Sigmoid colon (tissue), 7 donors: ENCODE data around the gene RGS7. TPM values are rescaled to one million over a fixed set of nuclear protein-coding genes. Genes with fewer than 3 reads are reported as not detected.
"Not testable (repeated sequence)": the region's sequence is repeated elsewhere in the genome, so short reads cannot be mapped to it uniquely, and the experiment has no call there.

Experiments
- DNase-seq: peaks from one replicate; pipeline ENCODE4 v3.0.0-alpha.2; 2019
- H3K27ac ChIP-seq, 4 donors: fragments of 200-600 bp; sonication (generic); one replicate each; pipeline ENCODE4 v1.5.1; 2016 to 2019; ENCODE audit warnings: mild to moderate bottlenecking in 1 of 4
- H3K27me3 ChIP-seq, 3 donors: fragments of 200-600 bp; sonication (generic); one replicate each; pipeline ENCODE4 v1.5.1; 2019; ENCODE audit warnings: mild to moderate bottlenecking in 1 of 3
- H3K36me3 ChIP-seq, 4 donors: fragments of 200-600 bp; sonication (generic); one replicate each; pipeline ENCODE4 v1.5.1; 2016 to 2019
- H3K4me1 ChIP-seq, 4 donors: fragments of 200-600 bp; sonication (generic); one replicate each; pipeline ENCODE4 v1.5.1; 2017 to 2019
- H3K4me3 ChIP-seq, 4 donors: fragments of 200-600 bp; sonication (generic); one replicate each; pipeline ENCODE4 v1.5.1; 2017 to 2019; ENCODE audit warnings: mild to moderate bottlenecking in 2 of 4, moderate library complexity in 1 of 4
- H3K9me3 ChIP-seq, 4 donors: fragments of 200-600 bp in 3 of 4; sonication (generic) in 3 of 4; one replicate each; pipeline versions ENCODE4 v1.5.1 to v1.6.1; 2013 to 2019
- CTCF ChIP-seq, 4 experiments: fragments of 450-650 bp in 3 of 4; fragments of 200-600 bp in 1 of 4; IDR thresholded peaks; one replicate each; pipeline ENCODE4 v1.5.1; 2016 to 2019; ENCODE audit warnings: antibody characterized with exemption in 4 of 4, mild to moderate bottlenecking in 3 of 4, moderate library complexity in 2 of 4
- EP300 ChIP-seq, 4 donors: sonication (generic); formaldehyde crosslinking; IDR thresholded peaks; one replicate each; pipeline ENCODE4 v1.6.1; 2017; ENCODE audit warnings: antibody characterized with exemption in 4 of 4
- POLR2A ChIP-seq, 2 donors: fragments of 450-650 bp; IDR thresholded peaks; one replicate each; pipeline ENCODE4 v1.6.1; 2016; ENCODE audit warnings: antibody characterized with exemption in 2 of 2, mild to moderate bottlenecking in 2 of 2, moderate library complexity in 2 of 2
- POLR2AphosphoS5 ChIP-seq, 4 donors: sonication (generic); formaldehyde crosslinking; IDR thresholded peaks; one replicate each; pipeline ENCODE4 v1.6.1; 2017; ENCODE audit warnings: antibody characterized with exemption in 4 of 4
- WGBS, 2 donors: extraction: QIAGEN DNeasy Blood & Tissue Kit; methylation state at CpG; one replicate each; pipeline ENCODE4 v1.1.7; 2013; 5-methylcytosine and 5-hydroxymethylcytosine counted together
- intact Hi-C: fragments of 100-400 bp; cut with DNase I; formaldehyde crosslinking; loops from one replicate; pipeline ENCODE4 v1.15.1; 2023
- polyA plus RNA-seq, 3 donors: library from polyadenylated mRNA; stranded (reverse); fragments of 200-250 nt; gene quantifications; one replicate each; pipeline ENCODE4 v1.2.3, GENCODE V29; 2013
- total RNA-seq, 4 donors: library from RNA; depleted of rRNA; stranded (reverse); fragments of >200 nt; gene quantifications; one replicate each; pipeline ENCODE4 v1.1.0, GENCODE V29; 2016
- donor health status: healthy with polysubstance abuse.
- donor health status: Bipolar disorder and iron deficiency.
- donor health status: healthy.

Gene RGS7
- total and polyA plus RNA-seq, 7 donors, result 0.10 to 1.8 (median 0.33) TPM; not detected in 4

GRCh38 chr1:241308011-241308410, 49.0 kb downstream of the RGS7 start:
- no peak overlapping the region for H3K4me3 ChIP-seq
- H3K36me3 ChIP-seq, result no peaks in the 10 kb centered on the region
- peaks cover 0 to 7% (median 1%) of the 10 kb centered on the region in 4 donors for H3K9me3 ChIP-seq
- TF ChIP-seq POLR2AphosphoS5 (IDR thresholded peaks at IDR 0.05) (no peak), POLR2A (IDR thresholded peaks at IDR 0.05) (no peak), EP300 (IDR thresholded peaks at IDR 0.05) (no peak), CTCF (IDR thresholded peaks at IDR 0.05) (no peak)
- no peak for DNase-seq
- H3K4me1 ChIP-seq, result no peaks in the 10 kb centered on the region
- WGBS, 2 donors, result 84 to 92% methylated on average over 3 of the region's 3 CpGs
- intact Hi-C loops, result no loop called here
- no peaks in the 10 kb centered on the region for H3K27me3 ChIP-seq
- H3K27ac ChIP-seq, result no peak overlapping the region

GRCh38 chr1:241306125-241306790, 50.7 kb downstream of the RGS7 start:
- Histone ChIP-seq H3K9me3 (peaks cover 0 to 9% (median 1%) of the 10 kb centered on the region in 4 donors), H3K27ac (no peak overlapping the region), H3K4me1 (no peaks in the 10 kb centered on the region), H3K27me3 (no peaks in the 10 kb centered on the region), H3K36me3 (no peaks in the 10 kb centered on the region), H3K4me3 (no peak overlapping the region)
- no peak for DNase-seq
- intact Hi-C loops, result no loop called here
- TF ChIP-seq POLR2A (IDR thresholded peaks at IDR 0.05) (no peak), POLR2AphosphoS5 (IDR thresholded peaks at IDR 0.05) (no peak), EP300 (IDR thresholded peaks at IDR 0.05) (no peak), CTCF (IDR thresholded peaks at IDR 0.05) (no peak)
- WGBS, 2 donors, result 90 to 92% methylated on average over 12 of the region's 12 CpGs

- 91 to 92% methylated on average over 11 of the region's 11 CpGs for WGBS, 2 donors
- H3K36me3 ChIP-seq, H3K27me3 ChIP-seq, intact Hi-C loops, H3K9me3 ChIP-seq, H3K4me1 ChIP-seq, DNase-seq, H3K27ac ChIP-seq, H3K4me3 ChIP-seq: not testable (repeated sequence)
These were observed 55.0 kb downstream of the RGS7 start for GRCh38 chr1:241302024-241302423.

- no peak for DNase-seq
- Histone ChIP-seq H3K9me3 (peaks cover 0 to 7% (median 0%) of the 10 kb centered on the region in 4 donors), H3K27me3 (no peaks in the 10 kb centered on the region), H3K27ac (no peak overlapping the region), H3K36me3 (no peaks in the 10 kb centered on the region), H3K4me3 (no peak overlapping the region), H3K4me1 (no peaks in the 10 kb centered on the region)
- WGBS, 2 donors, result 75 to 78% methylated on average over 2 of the region's 2 CpGs
- intact Hi-C loops, result no loop called here
- no peak for TF ChIP-seq POLR2AphosphoS5 (IDR thresholded peaks at IDR 0.05)
- no peak for TF ChIP-seq POLR2A (IDR thresholded peaks at IDR 0.05)
- TF ChIP-seq CTCF (IDR thresholded peaks at IDR 0.05), result no peak
- TF ChIP-seq EP300 (IDR thresholded peaks at IDR 0.05), result no peak
These were observed 57.7 kb downstream of the RGS7 start for GRCh38 chr1:241299347-241299746.

GRCh38 chr1:241292973-241293372, 64.0 kb downstream of the RGS7 start:
- Histone ChIP-seq H3K27ac (no peak overlapping the region), H3K36me3 (no peaks in the 10 kb centered on the region)
- intact Hi-C loops, result no loop called here

GRCh38 chr1:241291548-241291947, 65.5 kb downstream of the RGS7 start:
- H3K4me3 ChIP-seq, H3K27me3 ChIP-seq, H3K27ac ChIP-seq, H3K36me3 ChIP-seq, DNase-seq, H3K9me3 ChIP-seq, H3K4me1 ChIP-seq, intact Hi-C loops: not testable (repeated sequence)
- 87 to 93% methylated on average over 8 of the region's 8 CpGs for WGBS, 2 donors

More at GRCh38 chr1:241292973-241293372, 64.0 kb downstream of the RGS7 start:
- Histone ChIP-seq H3K9me3 (no peaks in the 10 kb centered on the region), H3K27me3 (no peaks in the 10 kb centered on the region), H3K4me3 (no peak overlapping the region), H3K4me1 (no peaks in the 10 kb centered on the region)
- no peak for TF ChIP-seq POLR2A (IDR thresholded peaks at IDR 0.05)
- TF ChIP-seq POLR2AphosphoS5 (IDR thresholded peaks at IDR 0.05), result no peak
- no peak for TF ChIP-seq CTCF (IDR thresholded peaks at IDR 0.05)
- no peak for TF ChIP-seq EP300 (IDR thresholded peaks at IDR 0.05)
- no peak for DNase-seq
- 22 to 76% methylated on average over 4 of the region's 4 CpGs for WGBS, 2 donors
